Measurements from ENCODE around the gene BARD1.

GRCh38 chr2:214730800-214731407 is 78.6 kb downstream of the BARD1 start:
- TF ChIP-seq CTCF (conservative IDR thresholded peaks at IDR 0.05; ENCODE audit: low read length) (no peak), EZH2phosphoT487 (IDR thresholded peaks at IDR 0.05; ENCODE audit: borderline replicate concordance, low read depth, low read length) (no peak)

Data from OCI-LY7 (cell line).